ENCODE measurements around the gene HOXA7. TPM values are rescaled to one million over a fixed set of nuclear protein-coding genes. Genes with fewer than 3 reads are reported as not detected.

The HOXA7 gene
- total and polyA plus RNA-seq, 2 experiments from 2014 or later = 0.24 TPM; not detected in 1

- TF ChIP-seq CTCF (conservative IDR thresholded peaks at IDR 0.05; ENCODE audit: low read depth in 2 of 2) (no peak), CREB1 (CRISPR knock-in tag; IDR thresholded peaks at IDR 0.05; ENCODE audit: low read depth) (no peak), JUNB (IDR thresholded peaks at IDR 0.05; ENCODE audit: unreplicated experiment) (no peak), STAT1 (IDR thresholded peaks at IDR 0.05; ENCODE audit: unreplicated experiment) (no peak), ZNF462 (CRISPR knock-in tag; IDR thresholded peaks at IDR 0.05) (no peak), ZNF114 (CRISPR knock-in tag; IDR thresholded peaks at IDR 0.05) (no peak), EZH2 (IDR thresholded peaks at IDR 0.05; ENCODE audit: low read depth, unreplicated experiment) (no peak), ZNF331 (CRISPR knock-in tag; IDR thresholded peaks at IDR 0.05; ENCODE audit: low read depth) (no peak)
These were observed 41.6 kb downstream of the HOXA7 start (continued) for GRCh38 chr7:27114881-27115220.

All from GM23338 (cell line).